GM20000 (cell line): Measurements from ENCODE around the gene ERN2.

ENCODE experiments used
- DNase-seq: peaks from one replicate; pipeline ENCODE4 v3.0.0; 2012; ENCODE audit warnings: low spot score
- CTCF ChIP-seq: IDR thresholded peaks from 2 replicates; pipeline ENCODE4 v1.5.1; 2012; ENCODE audit warnings: mild to moderate bottlenecking, control low read depth; ENCODE audit errors: extremely low read depth, missing control alignments

ERN2 gene

GRCh38 chr16:23711785-23712184, 1.2 kb downstream of the ERN2 start:
- DNase-seq: no peak
- no peak for TF ChIP-seq CTCF

GRCh38 chr16:23710504-23710903, 2.5 kb downstream of the ERN2 start:
- TF ChIP-seq CTCF: no peak
- no peak for DNase-seq

- no peak for TF ChIP-seq CTCF
- DNase-seq: no peak
These were observed 3.0 kb downstream of the ERN2 start for GRCh38 chr16:23710008-23710407.

GRCh38 chr16:23709536-23709935, 3.5 kb downstream of the ERN2 start:
- DNase-seq: no peak

GRCh38 chr16:23706439-23706838, 6.6 kb downstream of the ERN2 start:
- DNase-seq: no peak
- TF ChIP-seq CTCF: no peak

More at GRCh38 chr16:23709536-23709935, 3.5 kb downstream of the ERN2 start:
- TF ChIP-seq CTCF: no peak

- TF ChIP-seq CTCF: no peak
- DNase-seq: no peak
These were observed 7.5 kb downstream of the ERN2 start for GRCh38 chr16:23705517-23705902.

- no peak for DNase-seq
- TF ChIP-seq CTCF: no peak
These were observed 8.1 kb downstream of the ERN2 start for GRCh38 chr16:23704772-23705516.
